PC-3 (cell line): ENCODE data around the gene SPACA5. TPM values are rescaled to one million over a fixed set of nuclear protein-coding genes. Genes with fewer than 3 reads are reported as not detected.
A peak's percentile ranks its signal among the peaks of the same experiment; 100 is the strongest.

Experiments
- ATAC-seq: fragments of 200-7000 bp; cut with Tn5 transposase; 2 replicates; pipeline ENCODE4 v1.9.1; 2020; ENCODE audit warnings: mild to moderate bottlenecking, moderate library complexity
- BruUV-seq: library from RNA; stranded (reverse); fragments of 400-500 nt; replicated peaks from 2 replicates; lab custom pipeline; 2021; lab: Mats Ljungman, UMichigan
- CTCF ChIA-PET: fragments of 300-600 bp; sonication (Branson Sonifier 250); formaldehyde crosslinking; loops from one replicate; lab custom pipeline; 2022; ENCODE audit warnings: antibody characterized with exemption; lab: Charles Lee
- POLR2A ChIA-PET: fragments of 300-600 bp; sonication (Branson Sonifier 250); formaldehyde crosslinking; loops from one replicate; lab custom pipeline; 2022; ENCODE audit warnings: antibody characterized with exemption; ENCODE audit not compliant: unreplicated experiment; lab: Charles Lee
- DNase-seq: peaks from one replicate; pipeline ENCODE4 v3.0.0-alpha.2; 2015
- H2AFZ ChIP-seq: fragments of 300-600 bp; sonication (generic); 2 replicates; pipeline ENCODE4 v1.6.0; 2016; ENCODE audit warnings: antibody characterized with exemption, low read length
- H3F3A ChIP-seq: fragments of 300-600 bp; sonication (generic); one replicate; pipeline ENCODE4 v1.6.0; 2017; ENCODE audit warnings: antibody characterized with exemption, low read length, control low read depth, mild to moderate bottlenecking; ENCODE audit not compliant: unreplicated experiment
- H3K27ac ChIP-seq: fragments of 300-600 bp; sonication (generic); 2 replicates; pipeline ENCODE4 v1.5.1; 2016; ENCODE audit warnings: mild to moderate bottlenecking, low read length
- H3K27me3 ChIP-seq: fragments of 300-600 bp; sonication (generic); 2 replicates; pipeline ENCODE4 v1.6.1; 2016; ENCODE audit warnings: low read length, mixed read lengths
- H3K36me3 ChIP-seq: fragments of 300-600 bp; sonication (generic); 2 replicates; pipeline ENCODE4 v1.6.1; 2016; ENCODE audit warnings: low read depth, mixed run types, low read length, mixed read lengths
- H3K4me1 ChIP-seq: fragments of 300-600 bp; sonication (generic); 2 replicates; pipeline ENCODE4 v1.5.1; 2016; ENCODE audit warnings: low read length; ENCODE audit not compliant: insufficient read depth
- H3K4me2 ChIP-seq: fragments of 300-600 bp; sonication (generic); 2 replicates; pipeline ENCODE4 v1.6.0; 2016; ENCODE audit warnings: low read length
- H3K4me3 ChIP-seq: fragments of 300-600 bp; sonication (generic); 2 replicates; pipeline ENCODE4 v1.5.1; 2016; ENCODE audit warnings: mild to moderate bottlenecking, low read length, mixed read lengths
- H3K79me2 ChIP-seq: fragments of 300-600 bp; sonication (generic); 2 replicates; pipeline ENCODE4 v1.6.1; 2017; ENCODE audit warnings: low read length, mixed read lengths
- H3K9ac ChIP-seq: fragments of 300-600 bp; sonication (generic); 2 replicates; pipeline ENCODE4 v1.6.0; 2016; ENCODE audit warnings: mild to moderate bottlenecking, low read length
- H3K9me2 ChIP-seq: fragments of 300-600 bp; sonication (generic); replicated peaks from 2 replicates; pipeline ENCODE4 v1.6.1; 2016; ENCODE audit warnings: mixed run types, low read length, mixed read lengths
- H3K9me3 ChIP-seq: fragments of 300-600 bp; sonication (generic); 2 replicates; pipeline ENCODE4 v1.6.1; 2016; ENCODE audit warnings: low read length, mixed read lengths
- H4K20me1 ChIP-seq: fragments of 300-600 bp; sonication (generic); 2 replicates; pipeline ENCODE4 v1.6.1; 2016; ENCODE audit warnings: low read length, mixed read lengths
- CTCF ChIP-seq: fragments of 300-600 bp; sonication (generic); conservative IDR thresholded peaks from 2 replicates; pipeline ENCODE4 v1.5.1; 2017; ENCODE audit warnings: antibody characterized with exemption, low read depth, mild to moderate bottlenecking, low read length
- EZH2 ChIP-seq: fragments of 300-600 bp; sonication (generic); IDR thresholded peaks from one replicate; pipeline ENCODE4 v1.6.1; 2017; ENCODE audit warnings: antibody characterized with exemption, mild to moderate bottlenecking, low read length; ENCODE audit not compliant: unreplicated experiment
- EZH2phosphoT487 ChIP-seq: fragments of 300-600 bp; sonication (generic); IDR thresholded peaks from 2 replicates; pipeline ENCODE4 v1.6.1; 2018; ENCODE audit warnings: mild to moderate bottlenecking, antibody characterized with exemption, low read length, borderline replicate concordance
- intact Hi-C: fragments of 100-400 bp; cut with micrococcal nuclease; formaldehyde crosslinking; loops from 2 replicates; pipeline ENCODE4 v1.9.0; 2023
- total RNA-seq: library from RNA; depleted of rRNA; stranded (reverse); fragments of >200 nt; gene quantifications from 2 replicates; pipeline ENCODE4 v1.2.3, GENCODE V29; 2014

Gene SPACA5
- total RNA-seq, 1 experiment from 2014 or later = not detected

- CTCF ChIA-PET = no interaction called here
- no peaks in the 10 kb centered on the region for H3K36me3 ChIP-seq
- no peaks in the 10 kb centered on the region for H3K79me2 ChIP-seq
- POLR2A ChIA-PET = interaction anchor here (0.5 kb wide), 1 partner anchor 1019 kb away, joined by 3 read pairs; no protein-coding TSS in a partner anchor
- ATAC-seq (peak; percentile 87), DNase-seq (peak; percentile 68)
- peak overlapping the region; percentile 82 for H3K4me2 ChIP-seq
- TF ChIP-seq CTCF = no peak
- no peak for TF ChIP-seq EZH2
- TF ChIP-seq EZH2phosphoT487 = no peak
- peak overlapping the region; percentile 99 for H2AFZ ChIP-seq
- peak overlapping the region; percentile 71 for H3K4me3 ChIP-seq
- H3K9me2 ChIP-seq = no peaks in the 10 kb centered on the region
- intact Hi-C loops = loop anchor here (10.0 kb wide), 1 partner anchor 366 kb away; the partner anchor contains the start of genes ELK1 and UXT
- H3K9me3 ChIP-seq = no peaks in the 10 kb centered on the region
- no peaks in the 10 kb centered on the region for H3K4me1 ChIP-seq
- H4K20me1 ChIP-seq = no peaks in the 10 kb centered on the region
- no peaks in the 10 kb centered on the region for H3F3A ChIP-seq
- no TSS peak for BruUV-seq
- H3K27me3 ChIP-seq = no peaks in the 10 kb centered on the region
- H3K27ac ChIP-seq = peak overlapping the region; percentile 62
- H3K9ac ChIP-seq = peak overlapping the region; percentile 92
Observed at GRCh38 chrX:48021026-48021900, 14.5 kb downstream of the SPACA5 start.

GRCh38 chrX:48022100-48022499, 15.3 kb downstream of the SPACA5 start:
- Histone ChIP-seq H3K9ac (no peak overlapping the region), H3K27me3 (no peaks in the 10 kb centered on the region), H2AFZ (no peak overlapping the region), H4K20me1 (no peaks in the 10 kb centered on the region), H3K9me2 (no peaks in the 10 kb centered on the region), H3K36me3 (no peaks in the 10 kb centered on the region), H3K79me2 (no peaks in the 10 kb centered on the region), H3F3A (no peaks in the 10 kb centered on the region), H3K27ac (no peak overlapping the region), H3K4me2 (peak overlapping the region; percentile 82; the same call in 1 of the 2 replicates), H3K9me3 (no peaks in the 10 kb centered on the region), H3K4me3 (no peak overlapping the region), H3K4me1 (no peaks in the 10 kb centered on the region)
- ChIA-PET CTCF (no interaction called here), POLR2A (no interaction called here)
- ATAC-seq (no peak), DNase-seq (no peak)
- intact Hi-C loops = loop anchor here (10.0 kb wide), 1 partner anchor 367 kb away; the partner anchor contains the start of genes ELK1 and UXT
- no TSS peak for BruUV-seq
- TF ChIP-seq CTCF (no peak), EZH2phosphoT487 (no peak), EZH2 (no peak)

GRCh38 chrX:48022738-48023137, 15.9 kb downstream of the SPACA5 start:
- no peaks in the 10 kb centered on the region for H3K9me2 ChIP-seq
- H3K27me3 ChIP-seq = no peaks in the 10 kb centered on the region
- H3K4me1 ChIP-seq = no peaks in the 10 kb centered on the region
- H3K4me2 ChIP-seq = no peak overlapping the region
- TF ChIP-seq EZH2phosphoT487 (no peak), EZH2 (no peak), CTCF (no peak)
- no peak overlapping the region for H3K4me3 ChIP-seq
- no peaks in the 10 kb centered on the region for H3K9me3 ChIP-seq
- H3K9ac ChIP-seq = no peak overlapping the region
- DNase-seq (no peak), ATAC-seq (no peak)
- ChIA-PET POLR2A (no interaction called here), CTCF (no interaction called here)
- H4K20me1 ChIP-seq = no peaks in the 10 kb centered on the region
- no peaks in the 10 kb centered on the region for H3K36me3 ChIP-seq
- H3K79me2 ChIP-seq = no peaks in the 10 kb centered on the region
- no peak overlapping the region for H3K27ac ChIP-seq
- intact Hi-C loops = loop anchor here (10.0 kb wide), 1 partner anchor 368 kb away; the partner anchor contains the start of genes ELK1 and UXT
- no peak overlapping the region for H2AFZ ChIP-seq
- H3F3A ChIP-seq = no peaks in the 10 kb centered on the region
- no TSS peak for BruUV-seq
